Anterior cingulate cortex (tissue), 58 donors: ENCODE data around the gene MGMT.

Experiments used
- DNase-seq, 58 donors: peaks; one replicate each; lab custom pipeline; 2025; lab: John Stamatoyannopoulos, UW

MGMT gene

DNA sequence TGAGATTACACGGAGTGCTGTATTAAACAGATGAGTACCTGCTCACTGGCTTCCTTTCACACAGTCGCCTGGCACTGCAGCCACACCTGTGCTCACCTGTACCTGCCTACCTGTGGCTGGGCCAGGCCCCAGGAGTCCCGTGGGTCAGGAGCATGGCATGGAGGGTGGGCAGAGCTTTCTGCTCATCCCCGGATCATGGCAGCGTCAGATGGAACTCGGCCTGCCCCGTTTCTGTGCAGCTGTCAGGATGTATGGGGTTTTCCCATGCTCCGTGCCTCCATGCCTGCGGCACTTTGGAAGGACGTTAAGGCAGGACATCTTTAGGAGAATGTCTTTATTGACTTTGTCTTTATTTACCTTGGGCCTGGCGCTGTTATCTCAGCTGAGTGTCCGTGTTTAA, 112.2 kb downstream of the MGMT start:
- no peak for DNase-seq

- DNase-seq: no peak
Observed at GRCh38 chr10:129580010-129580409, 113.0 kb downstream of the MGMT start.

DNA sequence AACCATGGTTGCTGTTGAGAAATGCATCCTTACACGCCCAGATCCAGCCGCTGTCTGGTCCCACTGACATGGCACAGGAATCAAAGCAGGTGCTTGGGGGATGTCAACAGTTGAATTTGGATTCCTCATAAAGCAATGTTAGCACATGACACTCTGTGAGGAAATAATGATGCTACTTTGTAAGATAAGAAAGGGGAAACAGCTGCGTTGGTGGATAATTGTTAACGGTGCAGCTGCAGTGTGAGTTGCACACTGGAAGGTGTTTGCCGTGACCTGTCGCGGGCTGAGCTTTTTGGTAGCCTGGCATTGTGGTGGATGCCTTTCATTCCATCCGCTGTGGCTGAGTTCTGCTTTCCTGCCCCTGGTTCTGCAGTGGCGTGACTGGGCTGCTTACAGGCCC, 113.9 kb downstream of the MGMT start:
- DNase-seq: no peak

DNA sequence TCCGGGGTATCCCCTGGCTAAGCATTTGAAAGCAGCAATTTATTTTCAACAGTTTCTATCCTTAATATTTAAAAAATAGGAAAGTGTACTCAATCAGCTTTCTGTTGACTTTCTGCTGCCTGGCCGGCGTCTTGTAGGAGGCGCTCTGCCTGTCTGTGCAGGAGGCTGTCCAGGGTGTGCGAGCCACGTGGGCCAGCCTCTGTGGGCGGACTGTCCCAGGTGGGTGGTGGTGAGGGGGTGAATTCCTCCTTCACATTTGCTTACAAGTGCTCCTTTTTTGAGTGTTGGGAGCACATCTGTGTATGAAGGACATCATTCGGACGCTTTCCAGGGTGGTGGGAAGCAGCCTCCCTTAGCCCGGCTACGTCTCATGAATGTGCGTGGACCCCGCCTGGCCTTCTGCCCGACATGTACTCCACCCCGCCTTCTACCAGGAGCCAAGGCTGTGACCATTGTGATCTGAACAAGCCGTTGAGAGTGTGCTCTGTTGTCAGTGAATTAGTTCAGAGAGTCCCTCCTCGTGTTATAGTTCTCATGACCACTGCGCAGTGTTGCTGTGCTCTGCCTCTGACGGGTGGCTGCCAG, 114.9 kb downstream of the MGMT start:
- DNase-seq: no peak

- DNase-seq: no peak
Observed at GRCh38 chr10:129583831-129584230, 116.8 kb downstream of the MGMT start.

- DNase-seq: no peak
Observed at GRCh38 chr10:129586898-129587443, 119.9 kb downstream of the MGMT start.

DNA sequence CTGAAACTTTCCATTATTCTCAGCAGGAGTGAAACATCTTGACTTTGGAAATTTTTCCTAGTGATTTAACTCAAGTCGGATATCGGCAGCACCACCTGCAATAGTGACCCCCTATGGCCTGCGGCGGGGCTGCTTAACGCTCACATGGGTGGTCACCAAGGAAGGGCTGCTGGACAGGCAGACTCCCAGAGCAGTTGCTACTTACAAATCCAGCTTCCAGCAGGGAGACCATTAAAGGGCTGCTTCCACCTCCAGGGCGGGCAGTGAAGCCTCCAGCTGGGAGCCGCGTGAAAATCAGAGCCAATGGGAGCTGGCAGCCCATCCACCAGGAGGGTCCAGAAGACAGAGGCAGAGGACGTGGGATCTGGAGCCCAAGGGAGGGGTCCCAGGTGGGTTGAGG, 122.5 kb downstream of the MGMT start:
- no peak for DNase-seq

DNA sequence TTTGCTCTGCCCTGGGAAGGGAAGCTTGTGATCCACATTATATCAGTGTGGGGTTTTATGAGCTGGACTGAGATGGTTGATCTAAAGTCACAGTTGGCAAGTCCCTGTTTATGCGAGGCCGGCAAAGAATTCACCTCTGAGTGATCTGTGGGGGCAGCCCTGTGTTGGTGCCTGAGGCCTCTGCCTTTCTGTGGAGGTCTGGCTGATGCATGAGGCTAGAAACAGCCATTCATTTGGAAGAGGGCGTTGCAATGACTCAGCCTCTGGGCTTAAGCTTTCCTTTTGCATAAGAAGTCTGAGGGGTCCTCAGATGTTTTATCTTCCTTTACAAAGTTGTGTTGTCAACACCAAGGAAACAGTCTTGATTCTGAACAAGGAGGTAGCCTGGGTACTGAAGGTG, 126.9 kb downstream of the MGMT start:
- DNase-seq: no peak

DNA sequence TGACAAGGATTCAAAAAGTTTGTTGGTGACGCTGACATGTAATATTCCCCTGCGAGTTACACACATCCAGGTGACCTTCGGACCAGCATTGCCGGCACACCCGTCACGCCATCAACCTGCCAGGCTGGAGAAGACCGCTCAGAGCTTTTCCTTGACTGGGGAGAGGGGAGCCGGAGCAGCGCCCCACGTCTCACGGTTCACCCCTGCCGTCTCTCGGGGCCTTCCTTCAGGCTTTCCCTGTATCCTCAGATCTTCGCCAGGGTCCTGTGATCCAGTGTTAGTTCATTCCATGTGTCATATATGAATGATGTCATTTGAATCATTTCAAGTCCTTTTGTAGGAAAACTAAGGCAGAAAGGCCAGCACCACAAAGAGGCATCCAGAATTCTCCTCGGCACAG, 127.8 kb downstream of the MGMT start:
- DNase-seq: no peak

- DNase-seq: no peak
Observed at GRCh38 chr10:129598413-129598812, 131.4 kb downstream of the MGMT start.

DNA sequence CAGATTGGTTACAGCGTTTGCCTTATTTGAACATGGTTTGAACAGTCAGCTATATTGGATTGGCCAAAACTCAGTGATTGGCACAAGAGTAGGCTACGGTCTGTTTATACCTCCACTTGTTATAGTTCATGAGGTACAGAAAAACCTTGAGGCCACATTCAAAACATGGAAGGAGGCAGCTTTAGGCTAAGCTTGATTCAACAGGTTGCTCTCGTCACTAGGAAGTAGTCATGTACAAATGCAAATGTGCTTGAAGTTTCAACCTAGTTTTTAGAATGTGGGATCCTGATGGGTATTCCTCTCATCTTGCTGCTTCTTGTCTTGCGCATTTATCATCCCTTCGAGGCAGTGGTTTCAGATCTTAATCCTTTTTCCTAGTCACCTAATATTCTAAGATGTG, 132.1 kb downstream of the MGMT start:
- DNase-seq: no peak

- DNase-seq: no peak
Observed at GRCh38 chr10:129601737-129602136, 134.7 kb downstream of the MGMT start.

DNA sequence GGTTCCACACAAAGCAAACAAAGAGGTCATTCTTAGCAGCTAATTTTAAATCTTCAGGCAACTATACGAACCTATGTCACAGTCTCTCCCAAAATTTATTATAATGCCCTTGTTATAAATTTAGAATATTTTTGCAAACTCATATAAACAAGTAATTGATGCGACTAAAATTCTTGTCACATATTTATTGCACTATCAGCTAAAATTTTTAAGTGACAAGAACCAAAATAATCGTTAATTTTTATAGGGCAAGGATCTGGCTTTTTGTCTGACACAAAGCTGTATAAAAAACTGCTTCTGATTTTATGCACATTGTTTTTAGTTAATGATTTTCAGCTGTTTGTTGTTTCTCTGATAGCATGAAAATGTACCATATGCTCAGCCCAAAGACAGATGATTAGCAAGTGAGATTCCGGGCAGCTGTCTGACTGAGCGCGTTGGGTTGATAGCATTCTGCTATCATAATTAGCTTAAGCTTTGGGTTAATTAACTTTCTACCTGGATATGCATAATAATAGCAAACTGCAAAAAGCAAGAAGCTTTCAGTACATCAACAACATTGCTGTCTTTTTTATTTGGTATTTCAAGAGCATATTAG, 136.0 kb downstream of the MGMT start:
- DNase-seq: no peak

- DNase-seq: no peak
Observed at GRCh38 chr10:129604333-129605032, 137.4 kb downstream of the MGMT start.

DNA sequence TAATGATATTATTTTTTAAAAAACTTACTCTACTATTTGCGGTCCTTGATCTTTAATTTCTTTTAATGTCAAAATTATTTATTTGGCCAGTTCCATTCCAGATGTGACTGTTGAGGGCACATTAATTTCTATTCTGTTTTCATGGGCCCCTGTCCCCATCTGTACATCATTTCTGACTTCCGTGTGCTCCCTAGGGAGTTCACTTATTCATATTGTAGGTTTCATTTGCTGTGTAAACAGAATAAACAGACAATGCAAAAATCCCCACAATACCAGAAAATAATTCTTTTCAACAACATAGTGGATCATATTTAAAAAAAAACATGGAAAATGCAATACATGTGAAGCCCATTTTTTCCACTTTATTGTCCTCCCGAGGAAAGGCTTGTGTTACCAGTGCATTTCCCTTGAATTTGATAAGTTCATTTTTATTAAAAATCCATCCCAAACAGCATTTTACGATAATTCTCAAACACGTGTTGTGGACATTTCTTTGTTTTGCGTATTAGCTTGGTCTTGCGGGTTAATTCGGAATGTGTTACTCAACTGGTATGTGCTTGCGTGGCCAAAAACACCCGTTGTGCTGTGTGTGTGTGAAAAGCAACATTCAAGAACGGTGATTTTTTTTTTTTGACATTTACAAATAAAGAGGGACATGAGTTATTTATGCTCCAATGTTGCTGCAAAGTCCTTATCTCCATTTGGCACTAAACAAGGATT, 138.4 kb downstream of the MGMT start:
- no peak for DNase-seq

DNA sequence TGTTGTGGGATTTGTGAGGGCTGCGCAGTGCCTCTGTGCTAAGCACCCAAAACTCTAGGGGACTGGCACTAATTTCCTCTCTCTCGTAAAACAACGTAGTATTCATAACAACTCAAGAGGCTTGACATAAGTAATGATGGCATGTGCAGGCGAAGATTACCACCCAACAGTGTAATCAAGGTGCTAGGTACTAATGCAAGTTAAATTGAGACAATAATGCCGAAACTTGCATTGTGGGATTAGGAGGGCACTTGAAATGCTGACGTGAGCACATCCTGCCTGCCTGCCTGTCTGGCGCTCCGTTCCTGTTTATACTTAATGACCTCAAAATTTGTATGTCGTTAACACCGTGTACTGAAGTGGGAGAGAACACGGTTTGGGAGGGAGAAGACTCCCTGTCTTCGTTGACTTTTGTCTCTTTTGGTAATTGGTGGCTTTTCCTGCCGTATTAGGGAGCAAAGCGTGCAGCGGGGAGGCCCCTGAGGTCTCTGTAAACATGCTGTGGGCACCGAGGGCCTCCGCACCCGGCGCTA, 139.0 kb downstream of the MGMT start:
- DNase-seq: no peak

DNA sequence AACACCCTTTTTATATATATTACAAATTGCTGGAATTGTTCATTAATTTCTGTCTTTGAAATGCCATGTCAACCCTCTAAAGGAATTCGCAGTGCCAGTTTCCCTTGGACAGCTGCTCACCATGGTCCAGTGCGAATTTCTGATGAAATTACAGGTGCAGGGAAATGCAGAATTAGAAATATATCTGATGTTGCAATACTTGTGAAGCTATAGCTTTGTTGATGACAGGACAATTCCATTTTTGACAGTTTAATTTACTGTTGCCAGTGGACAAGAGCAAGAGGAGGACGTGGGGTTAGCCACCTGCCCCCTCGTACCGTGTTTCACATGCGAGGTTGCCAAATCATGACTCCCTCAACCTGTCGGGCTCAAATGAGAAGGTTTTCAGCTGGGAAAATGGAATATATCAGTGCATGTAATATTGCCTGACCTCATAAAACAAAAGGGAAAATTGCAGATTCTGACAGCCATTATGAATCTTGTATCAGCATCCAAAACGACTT, 140.6 kb downstream of the MGMT start:
- DNase-seq: no peak

GRCh38 chr10:129608653-129609052, 141.6 kb downstream of the MGMT start:
- DNase-seq: no peak

DNA sequence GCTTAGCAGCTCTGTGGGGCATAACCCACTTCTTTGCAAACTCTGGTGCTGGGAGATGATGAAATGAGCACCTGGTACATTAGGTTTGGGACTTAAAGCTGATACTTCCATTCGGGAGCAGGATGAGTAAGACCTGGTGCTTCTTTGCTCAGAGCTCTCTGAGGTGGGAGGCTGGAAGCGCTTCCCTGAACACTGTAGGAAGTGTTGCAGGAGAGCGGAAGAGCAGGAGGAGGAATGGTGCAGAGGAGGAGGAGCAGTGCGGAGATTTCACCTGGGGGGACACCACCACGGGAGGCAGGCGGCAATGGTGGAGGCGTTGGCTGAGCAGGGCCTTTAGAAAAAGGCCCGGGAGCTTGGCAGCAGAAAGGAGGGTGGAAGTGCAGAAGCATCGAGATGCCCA, 142.5 kb downstream of the MGMT start:
- peak in 1 of 58 donors; percentile 25 for DNase-seq

DNA sequence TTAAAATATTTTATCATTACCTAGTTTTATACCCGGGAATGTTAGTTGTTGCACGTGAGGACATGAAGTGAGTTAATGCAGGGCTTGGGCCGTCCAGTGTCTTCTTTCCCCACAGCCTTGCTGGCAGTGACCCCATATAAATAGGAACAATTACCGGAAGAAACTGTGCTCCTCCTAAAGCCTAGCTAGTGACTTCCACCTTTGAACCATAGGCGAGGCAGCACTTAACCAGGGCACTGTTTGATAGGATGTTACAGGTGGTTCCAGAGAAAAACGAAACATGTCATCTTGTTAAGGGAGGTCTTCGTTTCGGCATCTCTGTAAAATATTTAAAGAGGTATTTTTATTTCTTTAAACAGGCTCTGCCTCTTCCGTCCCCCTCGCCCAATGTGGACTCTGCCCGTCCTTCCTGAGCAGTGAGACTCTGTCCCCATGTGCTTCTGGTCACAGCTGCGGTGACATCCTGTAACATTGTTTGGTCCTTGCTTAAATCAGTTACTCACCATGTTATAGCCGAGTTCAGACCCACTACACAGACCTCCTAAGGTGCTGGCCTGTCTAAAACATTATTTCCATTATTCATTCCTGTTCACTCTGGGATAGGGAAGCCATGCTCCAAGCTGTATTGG, 145.6 kb downstream of the MGMT start:
- DNase-seq: no peak
